H9 (cell line): Measurements from ENCODE around the gene XRRA1. TPM values are rescaled to one million over a fixed set of nuclear protein-coding genes. Genes with fewer than 3 reads are reported as not detected.

Experiments used
- DNase-seq: peaks from one replicate; pipeline ENCODE4 v3.0.0-alpha.2; 2017
- H2AFZ ChIP-seq: one replicate; pipeline ENCODE4 v1.6.1; 2013; ENCODE audit warnings: mild to moderate bottlenecking, low read length, control low read depth, moderate library complexity
- H2AK5ac ChIP-seq: 2 replicates; pipeline ENCODE4 v1.6.1; 2013; ENCODE audit warnings: low read length, control low read depth, mixed read lengths; ENCODE audit not compliant: insufficient read length
- H2BK120ac ChIP-seq: one replicate; pipeline ENCODE4 v1.6.1; 2013; ENCODE audit warnings: low read depth, mild to moderate bottlenecking, low read length, control low read depth, inconsistent platforms; ENCODE audit not compliant: poor library complexity, severe bottlenecking
- H2BK12ac ChIP-seq: 2 replicates; pipeline ENCODE4 v1.6.1; 2013; ENCODE audit warnings: low read length, control low read depth, mixed read lengths, low read depth; ENCODE audit not compliant: insufficient read length
- H2BK15ac ChIP-seq: 2 replicates; pipeline ENCODE4 v1.6.1; 2013; ENCODE audit warnings: low read depth, low read length, control low read depth
- H2BK20ac ChIP-seq: one replicate; pipeline ENCODE4 v1.6.1; 2013; ENCODE audit warnings: low read depth, mild to moderate bottlenecking, low read length, control low read depth, inconsistent platforms; ENCODE audit not compliant: poor library complexity, severe bottlenecking
- H2BK5ac ChIP-seq: 2 replicates; pipeline ENCODE4 v1.6.1; 2013; ENCODE audit warnings: low read length, control low read depth, mixed read lengths; ENCODE audit not compliant: insufficient read length
- H3K14ac ChIP-seq: 2 replicates; pipeline ENCODE4 v1.6.1; 2013; ENCODE audit warnings: low read length, control low read depth; ENCODE audit not compliant: insufficient read depth
- H3K18ac ChIP-seq: 2 replicates; pipeline ENCODE4 v1.6.1; 2013; ENCODE audit warnings: low read depth, mild to moderate bottlenecking, mixed read lengths, low read length, control low read depth; ENCODE audit not compliant: insufficient read length
- H3K23ac ChIP-seq: 2 replicates; pipeline ENCODE4 v1.6.1; 2013; ENCODE audit warnings: low read length, control low read depth, mixed read lengths, low read depth; ENCODE audit not compliant: insufficient read length
- H3K23me2 ChIP-seq: 2 replicates; pipeline ENCODE4 v1.6.1; 2013; ENCODE audit warnings: low read depth, mild to moderate bottlenecking, mixed read lengths, low read length, control low read depth; ENCODE audit not compliant: insufficient read length, poor library complexity, severe bottlenecking
- H3K27ac ChIP-seq: 2 replicates; pipeline ENCODE4 v1.5.1; 2013; ENCODE audit warnings: low read length, control low read depth, mixed read lengths, low read depth; ENCODE audit not compliant: insufficient read length
- H3K27me3 ChIP-seq: 2 replicates; pipeline ENCODE4 v1.6.1; 2013; ENCODE audit warnings: low read length, control low read depth, inconsistent platforms; ENCODE audit not compliant: insufficient read depth
- H3K4ac ChIP-seq: 2 replicates; pipeline ENCODE4 v1.6.1; 2013; ENCODE audit warnings: low read depth, mild to moderate bottlenecking, control low read depth, inconsistent platforms, low read length, moderate library complexity
- H3K4me1 ChIP-seq: 2 replicates; pipeline ENCODE4 v1.6.1; 2013; ENCODE audit warnings: low read length, control low read depth, inconsistent platforms; ENCODE audit not compliant: insufficient read depth
- H3K4me2 ChIP-seq: 2 replicates; pipeline ENCODE4 v1.6.1; 2013; ENCODE audit warnings: low read length, control low read depth, mixed read lengths; ENCODE audit not compliant: insufficient read length, insufficient read depth
- H3K56ac ChIP-seq: 2 replicates; pipeline ENCODE4 v1.6.1; 2013; ENCODE audit warnings: low read depth, mild to moderate bottlenecking, mixed read lengths, low read length, control low read depth; ENCODE audit not compliant: insufficient read length
- H3K79me1 ChIP-seq: 2 replicates; pipeline ENCODE4 v1.6.1; 2013; ENCODE audit warnings: low read depth, mild to moderate bottlenecking, moderate library complexity, low read length, control low read depth, inconsistent platforms; ENCODE audit not compliant: insufficient read depth, poor library complexity, severe bottlenecking
- H3K79me2 ChIP-seq: 2 replicates; pipeline ENCODE4 v1.6.1; 2013; ENCODE audit warnings: low read length, control low read depth, inconsistent platforms; ENCODE audit not compliant: insufficient read depth
- H3K9ac ChIP-seq: 2 replicates; pipeline ENCODE4 v1.6.1; 2013; ENCODE audit warnings: low read length, control low read depth, mixed read lengths; ENCODE audit not compliant: insufficient read length; ENCODE audit errors: extremely low read depth
- H3K9me3 ChIP-seq: one replicate; pipeline ENCODE4 v1.6.1; 2013; ENCODE audit warnings: low read depth, low read length, inconsistent platforms; ENCODE audit not compliant: control insufficient read depth
- H3T11ph ChIP-seq: one replicate; pipeline ENCODE4 v1.6.1; 2013; ENCODE audit warnings: mild to moderate bottlenecking, low read length, control low read depth, inconsistent platforms
- H4K20me1 ChIP-seq: one replicate; pipeline ENCODE4 v1.6.1; 2013; ENCODE audit not compliant: control insufficient read depth, insufficient read length, insufficient read depth
- H4K5ac ChIP-seq: 2 replicates; pipeline ENCODE4 v1.6.1; 2013; ENCODE audit warnings: low read depth, mild to moderate bottlenecking, mixed read lengths, low read length, control low read depth; ENCODE audit not compliant: insufficient read length
- H4K8ac ChIP-seq: replicated peaks from 2 replicates; pipeline ENCODE4 v1.6.1; 2013; ENCODE audit warnings: low read length, control low read depth, mixed read lengths, low read depth; ENCODE audit not compliant: insufficient read length
- H4K91ac ChIP-seq: 2 replicates; pipeline ENCODE4 v1.6.1; 2013; ENCODE audit warnings: low read depth, mild to moderate bottlenecking, moderate library complexity, mixed read lengths, low read length, control low read depth; ENCODE audit not compliant: insufficient read length
- H3K27ac Mint-ChIP-seq, 3 experiments: 2 replicates in 2 of 3; 3 replicates in 1 of 3; pipeline ENCODE4 v1.8.0; 2020 to 2021; ENCODE audit warnings: mixed read lengths in 3 of 3, mild to moderate bottlenecking in 1 of 3, moderate library complexity in 1 of 3
- H3K27me3 Mint-ChIP-seq: 2 replicates; pipeline ENCODE4 v1.8.0; 2021; ENCODE audit warnings: low read depth, mild to moderate bottlenecking, moderate library complexity, mixed read lengths
- H3K36me3 Mint-ChIP-seq, 3 experiments: 2 replicates in 2 of 3; 3 replicates in 1 of 3; pipeline ENCODE4 v1.8.0; 2020 to 2021; ENCODE audit warnings: low read depth in 3 of 3, mixed read lengths in 3 of 3; ENCODE audit not compliant: insufficient read depth in 1 of 3
- H3K4me1 Mint-ChIP-seq, 2 experiments: 2 replicates each; pipeline ENCODE4 v1.8.0; 2020; ENCODE audit warnings: mixed read lengths in 2 of 2
- H3K4me3 Mint-ChIP-seq, 2 experiments: 2 replicates in 1 of 2; 3 replicates in 1 of 2; pipeline ENCODE4 v1.8.0; 2020 to 2021; ENCODE audit warnings: mild to moderate bottlenecking in 2 of 2, mixed read lengths in 2 of 2, moderate library complexity in 1 of 2
- H3K9me3 Mint-ChIP-seq, 2 experiments: 2 replicates in 1 of 2; 3 replicates in 1 of 2; pipeline ENCODE4 v1.8.0; 2020; ENCODE audit warnings: mild to moderate bottlenecking in 2 of 2, mixed read lengths in 2 of 2, moderate library complexity in 1 of 2
- CTCF ChIP-seq: fragments of 200-600 bp; sonication (generic); conservative IDR thresholded peaks from 3 replicates; pipeline ENCODE4 v1.8.0; 2021; ENCODE audit warnings: antibody characterized with exemption, mild to moderate bottlenecking
- WGBS: extraction: QIAGEN DNeasy Blood & Tissue Kit; methylation state at CpG from one replicate; pipeline ENCODE4 v1.1.7; 2013; ENCODE audit warnings: missing lambda C conversion rate, low lambda C conversion rate, mixed read lengths; ENCODE audit not compliant: insufficient read length; ENCODE audit errors: extremely low coverage; 5-methylcytosine and 5-hydroxymethylcytosine counted together
- total RNA-seq: library from RNA; stranded (reverse); gene quantifications from 2 replicates; pipeline ENCODE4 v1.2.1, GENCODE V29; 2021

XRRA1 gene
- total RNA-seq, 1 experiment from 2014 or later = 4.5 TPM

DNA sequence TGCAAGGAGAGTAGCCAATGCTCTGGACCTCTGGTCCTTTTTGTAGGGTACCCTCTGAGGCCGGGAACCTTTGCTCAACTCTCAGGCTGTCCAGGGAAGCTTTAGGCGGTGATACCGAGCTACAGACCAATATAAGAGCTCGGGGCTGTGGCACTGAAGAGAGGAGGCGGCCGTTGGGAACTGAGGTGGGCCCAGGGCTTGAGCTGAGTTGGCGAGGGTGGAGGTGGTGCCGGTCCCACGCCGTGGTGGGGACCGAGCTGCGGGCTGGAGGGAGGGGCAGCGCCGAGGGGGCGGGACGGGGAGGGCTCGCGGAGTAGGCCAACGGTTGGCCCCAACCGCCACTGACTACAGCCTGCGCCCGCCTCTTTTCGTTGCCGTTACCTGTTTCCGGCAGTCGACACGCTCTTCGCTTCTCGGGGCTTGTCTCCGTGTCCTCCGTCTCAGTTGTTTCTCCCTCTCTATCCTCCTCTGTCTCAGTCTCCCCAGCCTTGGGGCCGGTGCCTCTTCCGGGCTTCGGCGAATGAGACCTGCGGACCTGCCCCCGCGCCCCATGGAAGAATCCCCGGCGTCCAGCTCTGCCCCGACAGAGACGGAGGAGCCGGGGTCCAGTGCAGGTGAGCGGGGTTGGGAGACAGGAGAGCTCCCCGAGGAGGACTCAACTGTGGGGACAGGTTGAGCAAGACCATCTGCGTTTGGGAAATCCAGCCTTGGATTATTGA is 39.8 kb upstream of the XRRA1 start, which contains the start of gene NEU3:
Gene NEU3 (plus strand): TSS at position 393 of the 719 bp plus-strand sequence. CDS start 128 bp downstream, at position 521.
- TF ChIP-seq CTCF = no peak
- Histone ChIP-seq H4K20me1 (no peaks in the 10 kb centered on the region), H3K4ac (no peak within 1 kb of the TSS), H4K8ac (no peak within 1 kb of the TSS), H3K79me2 (no peaks in the 10 kb centered on the region), H3T11ph (no peak within 1 kb of the TSS), H2AK5ac (no peak within 1 kb of the TSS), H2AFZ (no peak within 1 kb of the TSS), H2BK12ac (no peak within 1 kb of the TSS), H3K27me3 (no peaks in the 10 kb centered on the region), H4K5ac (no peak within 1 kb of the TSS), H3K56ac (no peak within 1 kb of the TSS), H3K14ac (peak within 1 kb of the TSS; percentile 51), H3K9me3 (no peaks in the 10 kb centered on the region), H2BK20ac (no peak within 1 kb of the TSS), H3K4me1 (no peaks in the 10 kb centered on the region), H2BK120ac (no peak within 1 kb of the TSS), H3K23ac (no peak within 1 kb of the TSS), H3K23me2 (peaks cover 9% of the 10 kb centered on the region), H3K4me2 (peak within 1 kb of the TSS; percentile 96), H3K18ac (peak within 1 kb of the TSS; percentile 8), H2BK5ac (no peak within 1 kb of the TSS), H2BK15ac (no peak within 1 kb of the TSS), H3K9ac (peak within 1 kb of the TSS; percentile 38), H4K91ac (no peak within 1 kb of the TSS), H3K27ac (peak within 1 kb of the TSS; percentile 22), H3K79me1 (no peaks in the 10 kb centered on the region)
- peak within 1 kb of the TSS; percentile 83 to 96 (median 89); a peak in 6 of 7 replicates for H3K27ac Mint-ChIP-seq
- H3K36me3 Mint-ChIP-seq = peaks cover 0 to 2% (median 2%) of the 10 kb centered on the region in 3 experiments; a peak in 3 of 7 replicates
- no CpG with 5 or more reads among the region's 46 CpGs for WGBS
- peak within 1 kb of the TSS; percentile 94 to 96 for H3K4me3 Mint-ChIP-seq
- H3K27me3 Mint-ChIP-seq = no peaks in the 10 kb centered on the region
- H3K9me3 Mint-ChIP-seq = no peaks in the 10 kb centered on the region
- H3K4me1 Mint-ChIP-seq = peaks cover 12 to 15% of the 10 kb centered on the region in 2 experiments
- DNase-seq = peak; percentile 89
